SU-DHL-6 (cell line): ENCODE data around the gene ANO2.

Experiments used
- H2AFZ ChIP-seq: fragments of 200-600 bp; sonication (generic); 2 replicates; pipeline ENCODE4 v1.6.1; 2014; ENCODE audit warnings: low read depth, mild to moderate bottlenecking, moderate library complexity, mixed read lengths, antibody characterized with exemption, low read length; ENCODE audit not compliant: severe bottlenecking
- H3F3A ChIP-seq: fragments of 200-600 bp; shearing (Covaris generic); 2 replicates; pipeline ENCODE4 v1.6.0; 2016; ENCODE audit warnings: antibody characterized with exemption, mild to moderate bottlenecking; ENCODE audit not compliant: insufficient read depth
- H3K27ac ChIP-seq: fragments of 200-600 bp; sonication (generic); 2 replicates; pipeline ENCODE4 v1.5.1; 2016; ENCODE audit warnings: low read depth, mild to moderate bottlenecking, low read length, moderate library complexity, mixed read lengths
- H3K27me3 ChIP-seq: fragments of 200-600 bp; sonication (generic), shearing (Covaris generic); 2 replicates; pipeline ENCODE4 v1.6.0; 2014; ENCODE audit warnings: mild to moderate bottlenecking, low read length
- H3K36me3 ChIP-seq: fragments of 200-600 bp; sonication (generic); 2 replicates; pipeline ENCODE4 v1.6.1; 2014; ENCODE audit warnings: mild to moderate bottlenecking, low read length, mixed read lengths
- H3K4me2 ChIP-seq: fragments of 300-600, 200-600 bp; shearing (Covaris generic), sonication (generic); 2 replicates; pipeline ENCODE4 v1.6.0; 2014; ENCODE audit warnings: low read length, low read depth, mild to moderate bottlenecking; ENCODE audit not compliant: poor library complexity, severe bottlenecking
- H3K4me3 ChIP-seq: fragments of 200-600 bp; sonication (generic); 2 replicates; pipeline ENCODE4 v1.5.1; 2014; ENCODE audit warnings: antibody characterized with exemption, low read length, mild to moderate bottlenecking, mixed read lengths; ENCODE audit not compliant: insufficient read depth, poor library complexity, severe bottlenecking
- H3K79me2 ChIP-seq: fragments of 200-600 bp; sonication (generic); 2 replicates; pipeline ENCODE4 v1.6.1; 2014; ENCODE audit warnings: mild to moderate bottlenecking, low read length, moderate library complexity; ENCODE audit not compliant: insufficient read depth
- H3K9ac ChIP-seq: fragments of 200-600 bp; sonication (generic); 2 replicates; pipeline ENCODE4 v1.7.0; 2014; ENCODE audit warnings: mild to moderate bottlenecking, low read length
- H3K9me2 ChIP-seq: fragments of 200-600 bp; sonication (generic); replicated peaks from 2 replicates; pipeline ENCODE4 v1.6.1; 2014; ENCODE audit warnings: low read length; ENCODE audit not compliant: insufficient read depth
- H3K9me3 ChIP-seq: fragments of 200-600 bp; sonication (generic); 2 replicates; pipeline ENCODE4 v1.6.1; 2014; ENCODE audit warnings: low read length, mixed read lengths; ENCODE audit not compliant: insufficient read depth
- H4K20me1 ChIP-seq: fragments of 200-600 bp; sonication (generic); 2 replicates; pipeline ENCODE4 v1.6.1; 2014; ENCODE audit warnings: low read depth, mild to moderate bottlenecking, antibody characterized with exemption, low read length, moderate library complexity, mixed read lengths
- CTCF ChIP-seq: fragments of 200-600 bp; sonication (generic); IDR thresholded peaks from one replicate; pipeline ENCODE4 v1.5.1; 2017; ENCODE audit warnings: antibody characterized with exemption, mild to moderate bottlenecking, low read length, moderate library complexity; ENCODE audit not compliant: insufficient read depth, poor library complexity, severe bottlenecking
- EZH2phosphoT487 ChIP-seq: fragments of 200-600 bp; sonication (generic), shearing (Covaris generic); conservative IDR thresholded peaks from 2 replicates; pipeline ENCODE4 v1.6.1; 2018; ENCODE audit warnings: mild to moderate bottlenecking, antibody characterized with exemption, low read length, moderate library complexity, mixed read lengths

Gene ANO2

DNA sequence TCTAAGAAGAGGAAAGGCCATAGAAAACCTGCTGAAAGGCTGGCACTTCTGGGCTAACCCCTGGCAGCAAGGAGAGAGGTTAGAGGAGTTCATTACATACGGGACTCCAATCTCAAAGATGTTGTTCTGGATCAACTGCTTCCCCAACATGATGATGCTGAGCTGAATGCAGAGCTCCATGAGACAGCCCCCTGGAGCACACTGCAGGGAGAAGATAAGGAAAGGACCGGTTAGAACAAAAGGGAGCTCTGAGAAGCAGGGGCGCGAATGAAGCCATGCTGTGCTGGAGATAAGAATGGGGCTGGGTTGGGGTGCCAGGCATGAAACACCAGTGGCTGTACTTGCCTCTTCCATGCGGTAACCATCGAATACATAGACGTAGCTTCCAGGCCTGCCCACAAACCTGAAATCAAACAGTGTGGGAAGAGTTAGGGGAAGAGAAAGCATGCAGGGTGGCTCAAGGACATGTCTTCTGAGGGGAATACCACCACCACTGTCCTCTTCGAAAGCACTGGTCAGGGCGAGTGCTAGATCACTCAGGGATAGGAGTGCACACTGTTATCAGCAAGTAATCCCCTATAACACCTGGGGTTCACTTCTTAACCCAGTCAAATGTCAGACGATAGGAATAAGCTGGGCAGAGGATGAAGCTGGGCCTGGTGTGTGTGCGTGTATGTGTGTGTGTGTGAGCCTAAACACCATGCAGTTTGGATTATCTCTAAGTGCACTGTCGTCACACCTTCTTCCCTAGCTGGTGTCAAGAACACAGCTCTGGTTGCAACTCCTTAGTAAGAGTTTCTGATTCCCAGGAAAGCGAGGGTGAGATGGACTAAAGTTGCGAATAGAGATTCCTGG is 332.3 kb downstream of the ANO2 start:
- peaks cover 2% of the 10 kb centered on the region; the same call in 1 of the 2 replicates for H3K27me3 ChIP-seq
- no peaks in the 10 kb centered on the region for H3K36me3 ChIP-seq
- TF ChIP-seq EZH2phosphoT487, result no peak
- no peak for TF ChIP-seq CTCF
- no peak overlapping the region for H3K9ac ChIP-seq
- no peaks in the 10 kb centered on the region for H4K20me1 ChIP-seq
- no peak overlapping the region for H2AFZ ChIP-seq
- no peak overlapping the region for H3K4me3 ChIP-seq
- H3K27ac ChIP-seq, result no peak overlapping the region
- H3K9me3 ChIP-seq, result no peaks in the 10 kb centered on the region
- H3K79me2 ChIP-seq, result no peaks in the 10 kb centered on the region
- no peak overlapping the region for H3K4me2 ChIP-seq
- no peaks in the 10 kb centered on the region for H3F3A ChIP-seq
- H3K9me2 ChIP-seq, result no peaks in the 10 kb centered on the region

DNA sequence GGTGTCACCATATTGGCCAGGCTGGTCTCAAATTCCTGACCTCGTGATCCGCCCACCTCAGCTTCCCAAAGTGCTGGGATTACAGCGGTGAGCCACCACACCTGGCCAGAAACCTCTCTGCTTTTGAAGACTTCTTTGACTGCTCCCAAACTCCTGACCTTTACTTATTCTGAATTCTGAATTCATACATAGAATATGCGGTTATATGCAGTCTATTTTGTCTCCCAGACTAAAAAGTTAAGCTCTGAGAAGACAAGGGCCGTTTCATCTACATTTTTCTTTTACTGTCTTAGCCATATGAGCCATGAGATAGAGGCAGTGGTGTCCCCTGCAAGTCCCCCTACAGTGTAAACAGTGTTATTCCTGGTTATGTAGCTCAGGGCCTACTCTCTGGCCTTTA is 333.9 kb downstream of the ANO2 start:
- H3K27ac ChIP-seq, result no peak overlapping the region
- no peak overlapping the region for H3K9ac ChIP-seq
- no peaks in the 10 kb centered on the region for H3K9me2 ChIP-seq
- no peak overlapping the region for H3K4me3 ChIP-seq
- H3K9me3 ChIP-seq, result no peaks in the 10 kb centered on the region
- TF ChIP-seq CTCF, result no peak
- no peak for TF ChIP-seq EZH2phosphoT487
- no peaks in the 10 kb centered on the region for H4K20me1 ChIP-seq
- no peaks in the 10 kb centered on the region for H3F3A ChIP-seq
- H3K36me3 ChIP-seq, result no peaks in the 10 kb centered on the region
- no peak overlapping the region for H2AFZ ChIP-seq
- H3K79me2 ChIP-seq, result no peaks in the 10 kb centered on the region
- no peak overlapping the region for H3K4me2 ChIP-seq
- H3K27me3 ChIP-seq, result peaks cover 2% of the 10 kb centered on the region; the same call in 1 of the 2 replicates

DNA sequence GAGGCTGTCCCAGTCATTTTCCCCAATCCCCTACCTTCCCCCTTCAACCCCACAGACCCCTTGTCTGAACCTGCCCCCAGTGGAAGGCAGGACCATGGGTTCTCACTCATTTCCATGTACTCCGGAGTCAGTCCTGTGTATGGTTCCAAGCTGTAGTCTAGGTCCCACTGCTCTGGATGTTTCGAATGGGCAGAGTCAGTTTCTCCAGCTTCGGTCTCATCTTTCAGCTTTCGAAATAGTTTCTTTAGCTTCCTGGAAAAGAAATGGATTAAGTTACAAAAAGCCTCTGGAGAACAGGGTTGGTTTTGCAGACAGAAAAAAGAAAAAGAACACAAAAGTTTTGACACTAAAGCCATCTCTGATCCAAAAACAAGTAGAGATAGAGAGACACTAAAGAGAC is 345.7 kb downstream of the ANO2 start:
- Histone ChIP-seq H3K27ac (no peak overlapping the region), H3K9ac (no peak overlapping the region), H3F3A (no peaks in the 10 kb centered on the region), H4K20me1 (no peaks in the 10 kb centered on the region), H3K27me3 (no peaks in the 10 kb centered on the region), H3K79me2 (no peaks in the 10 kb centered on the region), H3K9me3 (no peaks in the 10 kb centered on the region), H2AFZ (no peak overlapping the region), H3K4me2 (no peak overlapping the region), H3K36me3 (no peaks in the 10 kb centered on the region), H3K9me2 (no peaks in the 10 kb centered on the region), H3K4me3 (no peak overlapping the region)
- no peak for TF ChIP-seq EZH2phosphoT487
- no peak for TF ChIP-seq CTCF
